Erythroblast (primary cell): Measurements from ENCODE around the gene EIF4E1B.
A peak's percentile ranks its signal among the peaks of the same experiment; 100 is the strongest.
"Not testable (repeated sequence)": the region's sequence is repeated elsewhere in the genome, so short reads cannot be mapped to it uniquely, and the experiment has no call there.

Source experiments
- DNase-seq, 2 experiments: peaks; one replicate each; lab custom pipeline; 2025; lab: John Stamatoyannopoulos, UW
- GATA1 ChIP-seq: IDR thresholded peaks from 2 replicates; pipeline ENCODE4 v1.6.1; 2011; ENCODE audit warnings: low read depth, mild to moderate bottlenecking, control low read depth, low read length, moderate library complexity
- POLR2A ChIP-seq: IDR thresholded peaks from 2 replicates; pipeline ENCODE4 v1.6.1; 2011; ENCODE audit warnings: mild to moderate bottlenecking, low read length

Gene EIF4E1B

DNA sequence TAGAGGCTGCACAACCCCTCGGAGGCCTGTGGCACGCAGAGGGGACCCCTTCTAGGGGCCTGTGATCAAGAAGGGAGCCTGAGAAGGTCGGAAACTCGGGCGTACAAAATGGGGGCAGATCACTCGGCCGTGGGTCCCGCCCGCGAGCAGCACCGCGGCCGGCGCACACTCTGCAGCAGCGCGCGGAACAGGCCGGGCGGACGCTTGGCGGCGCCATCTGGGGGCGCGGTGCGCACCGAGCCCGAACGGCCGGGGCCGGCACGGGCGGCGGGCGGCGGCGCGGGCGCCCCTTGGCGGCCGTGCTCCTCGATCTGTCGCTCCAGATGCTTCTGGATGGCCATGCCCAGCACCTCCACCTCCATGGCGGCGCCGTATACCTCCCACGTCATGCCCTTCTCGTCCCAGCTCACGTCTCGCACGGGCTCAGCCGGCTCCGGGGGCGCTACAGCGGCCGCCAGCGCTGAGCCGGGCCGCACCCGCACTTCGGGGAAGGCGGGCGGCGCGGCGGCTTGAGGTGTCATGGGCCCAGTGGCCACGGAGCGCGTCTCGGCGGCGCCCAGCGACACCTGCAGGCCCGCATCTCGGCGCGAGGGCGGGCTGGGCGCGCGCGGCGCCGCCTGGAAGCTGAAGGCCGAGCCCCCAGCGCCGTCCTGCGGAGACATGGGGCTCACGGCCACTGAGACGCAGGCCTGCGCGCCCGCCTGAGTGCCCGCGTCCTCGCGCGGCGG lies 33.6 kb upstream of the EIF4E1B start:
- TF ChIP-seq POLR2A (no peak), GATA1 (no peak)
- DNase-seq, result peak; percentile 77 to 79

- no peak for DNase-seq
- TF ChIP-seq POLR2A, result no peak
- no peak for TF ChIP-seq GATA1
Measured at GRCh38 chr5:176597417-176598389, 32.8 kb upstream of the EIF4E1B start.

DNA sequence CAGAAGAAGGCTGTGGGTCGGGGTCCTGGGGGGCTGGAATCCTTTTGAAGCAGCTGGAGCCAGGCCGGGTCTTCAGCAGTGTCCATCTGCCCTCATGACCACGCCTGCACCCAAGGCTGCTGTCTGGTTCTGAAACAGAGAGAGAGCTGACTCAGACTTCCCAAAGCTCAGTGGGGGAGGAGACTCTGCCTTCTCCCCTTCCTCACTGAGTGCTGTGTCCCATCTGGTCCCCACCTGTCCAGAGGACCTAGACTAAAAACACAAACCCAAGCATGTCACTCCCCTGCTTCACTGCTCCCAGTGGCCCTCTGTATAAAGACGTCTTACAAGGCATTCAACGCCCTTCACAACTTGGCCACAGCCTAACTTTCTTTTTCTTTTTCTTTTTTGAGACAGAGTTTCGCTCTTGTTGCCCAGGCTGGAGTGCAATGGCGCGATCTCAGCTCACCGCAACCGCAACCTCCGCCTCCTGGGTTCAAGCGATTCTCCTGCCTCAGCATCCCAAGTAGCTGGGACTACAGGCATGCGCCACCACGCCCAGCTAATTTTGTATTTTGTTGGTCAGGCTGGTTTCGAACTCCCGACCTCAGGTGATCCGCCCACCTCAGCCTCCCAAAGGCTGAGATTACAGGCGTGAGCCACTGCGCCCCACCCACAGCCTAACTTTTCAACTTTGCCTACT lies 30.6 kb upstream of the EIF4E1B start:
- not testable (repeated sequence) for DNase-seq

DNA sequence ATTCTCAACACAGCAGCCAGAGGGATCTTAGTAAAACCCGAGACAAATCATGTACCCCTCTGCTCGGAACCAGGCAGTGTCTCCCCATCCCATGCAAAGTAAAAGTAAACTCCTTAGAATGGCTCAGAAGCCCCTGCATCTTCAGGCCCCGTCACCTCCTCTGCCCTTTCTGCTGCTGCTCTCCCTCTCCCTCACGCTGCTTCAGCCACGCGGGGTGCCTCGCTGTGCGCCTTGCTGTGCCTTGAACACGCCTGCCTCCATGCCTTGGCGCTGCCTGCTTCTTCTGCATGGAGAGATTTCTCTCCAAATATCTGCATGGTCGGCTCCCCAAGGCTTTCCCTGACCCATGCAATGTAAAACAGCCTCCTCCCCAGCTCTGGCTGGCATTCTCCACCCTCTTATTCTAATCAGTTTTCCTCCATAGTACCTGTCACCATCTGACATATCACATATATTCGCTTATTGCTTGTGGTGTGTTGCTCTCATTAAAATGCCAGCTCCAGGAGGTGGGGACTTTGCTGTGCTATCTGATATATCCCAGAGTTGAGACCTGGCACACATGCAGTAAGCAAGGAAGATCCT lies 28.5 kb upstream of the EIF4E1B start:
- TF ChIP-seq GATA1 (no peak), POLR2A (no peak)

DNA sequence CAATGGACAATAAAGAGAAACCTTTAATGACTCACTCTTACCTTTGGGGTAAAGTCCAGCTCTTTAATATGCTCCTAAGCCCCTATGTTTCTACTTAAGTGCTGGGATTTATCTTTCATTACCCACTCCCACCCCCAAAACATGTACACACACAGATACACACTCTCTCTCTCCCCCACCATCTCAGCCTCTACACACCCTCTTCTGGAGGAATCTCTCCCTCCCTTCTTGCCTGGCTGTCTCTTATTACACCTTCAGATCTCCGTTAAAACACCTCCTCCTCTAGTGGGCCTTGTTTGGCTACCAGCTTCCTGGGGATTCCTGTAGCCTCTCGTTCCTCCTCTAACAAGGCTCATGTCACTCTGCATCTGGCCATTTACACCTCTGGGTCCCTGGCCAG lies 27.4 kb upstream of the EIF4E1B start:
- DNase-seq, result no peak
- TF ChIP-seq GATA1 (no peak), POLR2A (no peak)

More for the DNA sequence above, 28.5 kb upstream of the EIF4E1B start:
- DNase-seq, result no peak

DNA sequence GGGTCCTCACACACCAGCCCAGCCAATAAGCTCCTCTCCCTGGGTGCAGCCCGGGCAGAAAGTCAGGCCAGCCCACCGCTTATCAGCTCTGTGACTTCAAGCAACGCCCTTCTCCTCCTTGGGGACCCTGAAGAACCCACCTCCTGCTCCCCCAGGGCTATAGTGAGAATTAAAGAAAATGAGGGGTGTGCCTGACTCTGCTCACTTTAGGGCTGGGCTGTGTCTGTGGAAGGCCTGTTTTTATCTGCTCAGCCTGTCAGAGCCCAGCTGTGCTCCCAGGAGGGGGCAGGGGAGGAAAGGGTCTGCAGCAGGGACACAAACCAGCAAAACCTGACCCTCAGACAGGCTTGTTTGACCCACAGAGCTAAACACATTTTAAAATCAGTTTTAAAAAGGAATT lies 24.4 kb upstream of the EIF4E1B start:
- peak in 1 of 2 experiments; percentile 27 for DNase-seq
- TF ChIP-seq GATA1 (no peak), POLR2A (no peak)

- TF ChIP-seq GATA1 (no peak), POLR2A (no peak)
- no peak for DNase-seq
Measured at GRCh38 chr5:176606875-176607274, 23.6 kb upstream of the EIF4E1B start.

- TF ChIP-seq GATA1, result no peak
- TF ChIP-seq POLR2A, result no peak
Measured at GRCh38 chr5:176608142-176608705, 22.3 kb upstream of the EIF4E1B start.

DNA sequence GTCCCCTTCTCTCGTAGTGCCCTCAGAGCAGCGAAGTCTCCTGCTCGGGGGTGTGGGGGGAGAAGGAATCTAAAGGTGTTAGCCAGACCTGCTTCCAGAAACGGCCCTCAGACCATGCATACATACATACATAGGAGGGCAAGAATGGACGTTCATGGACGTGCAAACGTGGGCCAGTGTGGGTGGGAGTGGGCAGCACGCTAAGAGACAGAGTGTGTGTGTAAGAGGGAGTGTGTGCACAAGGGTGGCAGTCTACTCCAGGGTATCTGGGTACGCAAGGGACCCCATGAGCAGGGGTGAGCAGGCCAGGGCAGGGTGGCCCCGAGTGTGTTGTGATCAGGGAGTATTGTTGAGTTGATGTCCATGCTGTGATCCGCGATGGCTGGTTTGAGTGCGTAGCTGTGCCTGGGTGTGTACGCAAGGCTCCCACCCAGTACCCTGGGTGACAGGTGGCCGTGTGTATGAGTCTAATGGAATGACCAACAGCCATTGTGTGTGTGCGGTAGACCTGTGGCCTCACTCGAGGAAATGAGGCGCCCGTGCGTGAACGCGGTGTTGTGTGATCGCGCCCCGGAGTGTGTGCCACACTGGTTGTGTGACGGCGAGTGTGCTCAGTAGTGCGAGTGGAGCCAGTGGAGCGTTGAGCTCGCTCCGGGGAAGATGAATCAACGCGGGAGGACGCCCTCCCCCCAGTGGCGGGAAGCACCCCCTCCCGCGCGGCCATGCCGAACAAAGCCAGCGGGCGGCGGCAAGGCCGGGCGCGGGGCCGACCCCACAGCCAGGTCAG lies 21.3 kb upstream of the EIF4E1B start:
- peak; percentile 16 to 35 for DNase-seq
- TF ChIP-seq GATA1 (no peak), POLR2A (no peak)

More at GRCh38 chr5:176608142-176608705, 22.3 kb upstream of the EIF4E1B start:
- DNase-seq, result no peak

GRCh38 chr5:176609724-176610434 lies 20.6 kb upstream of the EIF4E1B start, which contains the start of gene GPRIN1:
TSS of gene GPRIN1 (minus strand) at chr5:176610156. CDS start at chr5:176599834, 10,322 bp downstream.
- TF ChIP-seq GATA1 (no peak), POLR2A (no peak)
- DNase-seq, result peak; percentile 63 to 78

DNA sequence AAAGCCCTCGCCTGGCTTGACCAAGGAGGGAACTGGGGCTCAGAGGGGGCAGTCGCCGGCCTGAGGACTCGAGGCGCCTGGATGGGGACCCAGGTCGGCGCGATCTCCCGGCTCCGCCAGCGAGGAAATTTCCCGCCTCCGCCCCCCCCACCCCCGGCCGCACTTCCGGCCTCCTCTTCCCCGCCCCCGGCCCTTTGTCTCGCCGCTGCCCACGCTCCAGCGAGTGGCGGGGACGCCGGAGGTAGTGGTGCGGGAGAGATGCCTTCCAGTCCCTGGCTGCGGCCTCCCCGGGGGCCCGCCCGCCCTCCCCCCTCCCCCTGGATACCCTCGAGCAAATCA lies 20.1 kb upstream of the EIF4E1B start:
- TF ChIP-seq POLR2A, result no peak
- TF ChIP-seq GATA1, result no peak
- no peak for DNase-seq

GRCh38 chr5:176611435-176611834 lies 19.0 kb upstream of the EIF4E1B start:
- DNase-seq, result peak; percentile 73 to 77
- TF ChIP-seq POLR2A (no peak), GATA1 (no peak)
